Osteocyte (in vitro differentiated cells): ENCODE data around the gene MED13L. TPM values are rescaled to one million over a fixed set of nuclear protein-coding genes. Genes with fewer than 3 reads are reported as not detected.
A peak's percentile ranks its signal among the peaks of the same experiment; 100 is the strongest.

Experiments
- DNase-seq: peaks from one replicate; pipeline ENCODE4 v3.0.0; 2021; ENCODE audit warnings: mixed read lengths; ENCODE audit not compliant: unreplicated experiment; ENCODE audit errors: extremely low spot score
- H3K27ac Mint-ChIP-seq: one replicate; pipeline ENCODE4 v1.8.0; 2021; ENCODE audit warnings: mild to moderate bottlenecking, mixed read lengths; ENCODE audit not compliant: unreplicated experiment
- H3K27me3 Mint-ChIP-seq: one replicate; pipeline ENCODE4 v1.8.0; 2021; ENCODE audit warnings: mixed read lengths; ENCODE audit not compliant: unreplicated experiment
- H3K36me3 Mint-ChIP-seq: one replicate; pipeline ENCODE4 v1.8.0; 2021; ENCODE audit warnings: mixed read lengths; ENCODE audit not compliant: unreplicated experiment
- H3K4me1 Mint-ChIP-seq: one replicate; pipeline ENCODE4 v1.8.0; 2021; ENCODE audit warnings: mixed read lengths; ENCODE audit not compliant: unreplicated experiment
- H3K4me3 Mint-ChIP-seq: one replicate; pipeline ENCODE4 v1.8.0; 2021; ENCODE audit warnings: mild to moderate bottlenecking, moderate library complexity, mixed read lengths; ENCODE audit not compliant: unreplicated experiment
- H3K9me3 Mint-ChIP-seq: one replicate; pipeline ENCODE4 v1.8.0; 2021; ENCODE audit warnings: mixed read lengths; ENCODE audit not compliant: unreplicated experiment
- CTCF ChIP-seq: fragments of 200-600 bp; sonication (generic); IDR thresholded peaks from 2 replicates; pipeline ENCODE4 v1.5.0; 2021; ENCODE audit warnings: antibody characterized with exemption, mild to moderate bottlenecking, moderate library complexity
- total RNA-seq: library from RNA; stranded (reverse); gene quantifications from 2 replicates; pipeline ENCODE4 v1.2.1, GENCODE V29; 2021

MED13L gene
- total RNA-seq, 1 donor from 2014 or later, result 229 TPM

- H3K27ac Mint-ChIP-seq, result no peak overlapping the region
Measured at GRCh38 chr12:116204785-116205184, 72.7 kb downstream of the MED13L start.

GRCh38 chr12:116204169-116204568 is 73.3 kb downstream of the MED13L start:
- Mint-ChIP-seq H3K27ac (no peak overlapping the region), H3K4me1 (peaks cover 64% of the 10 kb centered on the region), H3K4me3 (no peak overlapping the region), H3K27me3 (no peaks in the 10 kb centered on the region), H3K36me3 (peaks cover 3% of the 10 kb centered on the region), H3K9me3 (no peaks in the 10 kb centered on the region)
- no peak for TF ChIP-seq CTCF
- no peak for DNase-seq

More at GRCh38 chr12:116204785-116205184, 72.7 kb downstream of the MED13L start:
- DNase-seq, result no peak
- TF ChIP-seq CTCF, result no peak
- Mint-ChIP-seq H3K36me3 (peaks cover 3% of the 10 kb centered on the region), H3K27me3 (no peaks in the 10 kb centered on the region), H3K4me1 (peaks cover 64% of the 10 kb centered on the region), H3K4me3 (no peak overlapping the region), H3K9me3 (no peaks in the 10 kb centered on the region)

- Mint-ChIP-seq H3K27ac (peak overlapping the region; percentile 70), H3K27me3 (no peaks in the 10 kb centered on the region), H3K9me3 (no peaks in the 10 kb centered on the region), H3K36me3 (peaks cover 3% of the 10 kb centered on the region), H3K4me1 (peaks cover 68% of the 10 kb centered on the region), H3K4me3 (no peak overlapping the region)
- DNase-seq, result no peak
- peak; percentile 35 for TF ChIP-seq CTCF
Measured at GRCh38 chr12:116202940-116203339, 74.6 kb downstream of the MED13L start.

GRCh38 chr12:116202433-116202832 is 75.1 kb downstream of the MED13L start:
- Mint-ChIP-seq H3K4me3 (no peak overlapping the region), H3K27ac (peak overlapping the region; percentile 70), H3K27me3 (no peaks in the 10 kb centered on the region), H3K9me3 (no peaks in the 10 kb centered on the region), H3K4me1 (peaks cover 72% of the 10 kb centered on the region), H3K36me3 (peaks cover 3% of the 10 kb centered on the region)
- no peak for TF ChIP-seq CTCF
- DNase-seq, result no peak

GRCh38 chr12:116201908-116202307 is 75.6 kb downstream of the MED13L start:
- no peak overlapping the region for H3K27ac Mint-ChIP-seq
- peaks cover 70% of the 10 kb centered on the region for H3K4me1 Mint-ChIP-seq
- no peak for DNase-seq
- H3K27me3 Mint-ChIP-seq, result no peaks in the 10 kb centered on the region
- TF ChIP-seq CTCF, result no peak
- H3K36me3 Mint-ChIP-seq, result peaks cover 3% of the 10 kb centered on the region
- H3K9me3 Mint-ChIP-seq, result no peaks in the 10 kb centered on the region
- no peak overlapping the region for H3K4me3 Mint-ChIP-seq
